Adipocyte (in vitro differentiated cells): Measurements from ENCODE around the gene LRMDA.
A peak's percentile ranks its signal among the peaks of the same experiment; 100 is the strongest.

ENCODE experiments used
- DNase-seq: peaks from one replicate; pipeline ENCODE4 v3.0.0-alpha.2; 2015; ENCODE audit warnings: low read depth
- H3K27me3 ChIP-seq: replicated peaks from 2 replicates; pipeline ENCODE4 v1.7.0; 2013; ENCODE audit warnings: mild to moderate bottlenecking, low read length, moderate library complexity; ENCODE audit not compliant: control insufficient read depth, insufficient read depth
- H3K36me3 ChIP-seq: 2 replicates; pipeline ENCODE4 v1.7.0; 2013; ENCODE audit warnings: low read length, mild to moderate bottlenecking, moderate library complexity; ENCODE audit not compliant: control insufficient read depth, insufficient read depth, severe bottlenecking
- H3K4me1 ChIP-seq: 2 replicates; pipeline ENCODE4 v1.7.0; 2013; ENCODE audit warnings: mild to moderate bottlenecking, low read length, moderate library complexity; ENCODE audit not compliant: control insufficient read depth, insufficient read depth
- H3K4me3 ChIP-seq: 2 replicates; pipeline ENCODE4 v1.7.0; 2013; ENCODE audit warnings: mild to moderate bottlenecking, low read length, moderate library complexity
- H3K9ac ChIP-seq: 2 replicates; pipeline ENCODE4 v1.7.0; 2013; ENCODE audit warnings: mild to moderate bottlenecking, low read length, moderate library complexity
- H3K9me3 ChIP-seq: 2 replicates; pipeline ENCODE4 v1.7.0; 2013; ENCODE audit warnings: mild to moderate bottlenecking, low read length, moderate library complexity; ENCODE audit not compliant: control insufficient read depth

LRMDA gene

DNA sequence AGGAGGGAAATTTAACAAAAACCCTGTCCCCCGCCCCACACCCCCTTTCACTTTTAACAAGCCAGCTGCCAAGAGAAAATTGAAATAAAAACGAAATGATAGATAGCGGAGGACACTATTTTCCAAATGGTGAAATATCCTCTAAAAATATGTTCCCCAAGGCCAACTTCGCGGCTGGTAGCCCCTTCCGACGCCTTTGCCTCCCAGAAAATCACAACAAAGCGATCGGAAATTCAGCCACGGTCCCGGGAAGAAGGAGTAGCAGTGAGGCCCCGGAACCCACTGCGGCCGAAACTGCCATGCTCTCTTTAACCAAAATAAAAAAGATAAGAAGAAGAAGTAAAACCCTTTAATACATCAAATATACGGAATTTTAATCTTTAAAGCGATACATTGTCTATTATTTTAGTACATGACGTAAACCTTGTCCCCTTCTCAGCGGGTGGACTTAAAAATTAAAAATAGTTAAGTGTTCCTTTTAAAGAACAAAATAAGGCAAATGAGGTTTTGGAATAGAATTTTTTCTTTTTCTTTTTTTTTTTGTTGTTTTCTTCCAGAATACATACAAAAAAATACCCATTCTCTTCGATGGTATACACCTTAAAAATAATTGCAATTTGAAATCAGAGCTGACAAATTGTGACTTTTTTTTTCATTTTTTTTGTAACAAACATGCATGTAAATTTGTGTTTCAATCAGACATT lies 33.8 kb upstream of the LRMDA start:
- Histone ChIP-seq H3K9me3 (no peaks in the 10 kb centered on the region), H3K27me3 (no peaks in the 10 kb centered on the region), H3K4me1 (peaks cover 11% of the 10 kb centered on the region), H3K4me3 (peak overlapping the region; percentile 95), H3K9ac (peak overlapping the region; percentile 100), H3K36me3 (peaks cover 20% of the 10 kb centered on the region)
- DNase-seq, result peak; percentile 52

DNA sequence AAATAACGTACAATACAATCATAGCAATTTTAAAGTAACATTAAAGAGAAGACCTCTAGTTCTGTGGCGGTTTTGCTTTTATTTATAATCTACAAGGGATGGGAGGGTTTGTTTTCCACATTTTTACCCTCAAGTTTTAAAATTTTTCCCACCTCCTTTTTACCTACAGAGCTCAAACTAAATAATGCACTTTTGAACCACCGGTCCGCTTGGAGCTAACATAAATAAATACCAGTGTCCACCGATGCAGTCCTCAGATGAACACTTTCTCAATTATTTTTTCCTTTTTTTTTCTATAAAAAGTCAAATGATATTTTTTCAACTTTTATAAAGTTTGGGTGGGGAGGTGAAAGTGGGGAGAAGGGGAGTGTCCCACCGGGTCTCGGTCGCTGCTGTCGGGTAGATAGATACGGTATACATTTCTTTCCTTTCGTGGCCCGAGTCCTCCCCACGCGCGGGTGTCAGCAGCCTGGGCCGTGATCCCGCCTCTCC lies 33.2 kb upstream of the LRMDA start:
- H3K36me3 ChIP-seq, result peaks cover 20% of the 10 kb centered on the region
- H3K27me3 ChIP-seq, result no peaks in the 10 kb centered on the region
- H3K9me3 ChIP-seq, result no peaks in the 10 kb centered on the region
- H3K4me3 ChIP-seq, result peak overlapping the region; percentile 95
- peak; percentile 55 for DNase-seq
- H3K4me1 ChIP-seq, result peaks cover 11% of the 10 kb centered on the region
- H3K9ac ChIP-seq, result peak overlapping the region; percentile 100

DNA sequence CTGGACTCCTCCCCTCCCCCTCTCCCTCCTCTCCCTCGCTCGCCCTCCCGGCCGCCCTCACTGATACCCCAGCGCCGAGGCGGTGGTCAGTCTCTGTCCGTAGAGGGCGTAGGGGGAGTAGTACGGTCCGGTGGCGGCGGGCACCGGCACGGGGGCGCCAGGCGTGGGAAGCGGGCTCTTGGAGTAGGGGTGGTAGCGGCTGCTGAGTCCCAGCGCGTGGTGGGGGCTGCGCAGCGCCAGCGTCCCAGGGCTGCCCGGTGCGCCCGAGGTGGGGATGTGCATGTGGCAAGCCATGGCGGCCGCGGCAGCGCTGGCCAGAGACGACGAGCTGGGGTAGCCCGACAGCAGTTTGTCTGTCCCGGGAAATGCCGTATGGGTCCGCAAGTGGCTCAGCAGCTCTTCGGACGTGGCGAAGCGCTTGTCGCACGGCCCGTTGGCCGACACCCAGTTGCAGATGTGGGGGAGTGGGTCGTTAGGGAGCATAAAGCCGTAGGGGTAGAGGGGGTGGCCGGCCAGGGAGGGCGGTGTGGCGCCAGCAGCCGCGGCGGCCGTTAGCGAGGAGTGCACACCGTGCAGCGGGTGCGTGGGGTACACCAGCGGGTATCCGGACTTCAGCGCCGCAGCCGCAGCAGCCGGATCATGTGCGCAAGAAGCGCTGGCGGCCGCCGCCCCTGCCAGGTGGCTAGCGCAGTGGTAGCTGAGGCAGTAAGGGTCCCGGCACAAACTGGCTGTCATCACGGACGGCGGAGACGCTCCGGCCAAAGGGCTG lies 32.5 kb upstream of the LRMDA start:
- Histone ChIP-seq H3K4me3 (peak overlapping the region; percentile 95), H3K36me3 (peaks cover 19% of the 10 kb centered on the region), H3K9ac (peak overlapping the region; percentile 100), H3K9me3 (no peaks in the 10 kb centered on the region), H3K27me3 (no peaks in the 10 kb centered on the region), H3K4me1 (peaks cover 11% of the 10 kb centered on the region)
- DNase-seq, result peak; percentile 46

DNA sequence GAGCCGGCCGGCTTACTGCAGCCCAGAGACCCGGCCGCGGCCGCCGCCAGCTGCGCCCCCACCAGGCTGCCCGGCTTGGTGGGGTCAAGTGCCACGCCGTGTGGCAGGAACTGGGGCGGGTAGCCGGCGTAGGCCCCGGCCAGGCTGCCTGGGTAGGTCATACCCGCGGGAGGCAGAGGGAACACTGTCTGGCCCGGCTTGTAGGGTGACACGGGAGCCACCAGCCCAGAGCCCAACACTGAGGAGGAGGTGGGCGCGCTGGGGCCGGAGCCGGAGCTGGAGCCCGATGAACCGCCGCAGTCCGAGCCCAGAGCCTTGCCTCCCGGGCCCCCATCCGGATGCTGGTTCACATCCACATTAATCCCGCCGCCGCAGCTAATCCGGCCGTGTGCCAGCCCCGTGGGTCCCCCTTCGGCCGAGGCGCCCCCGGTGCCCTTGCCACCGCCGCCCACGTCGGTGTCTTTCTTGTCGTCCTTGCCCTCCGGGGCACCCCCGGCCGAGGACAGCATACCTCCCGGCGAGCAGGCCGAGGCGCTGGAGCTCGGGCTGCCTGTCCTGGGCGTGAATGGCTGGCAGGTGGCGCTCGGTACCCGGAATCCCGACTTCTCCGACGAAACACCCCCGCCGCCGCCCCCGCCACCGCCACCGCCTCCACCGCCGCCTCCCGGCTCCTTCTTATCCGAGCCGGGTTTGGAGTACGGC lies 31.8 kb upstream of the LRMDA start:
- DNase-seq, result peak; percentile 77
- H3K9me3 ChIP-seq, result no peaks in the 10 kb centered on the region
- peak overlapping the region; percentile 95 for H3K4me3 ChIP-seq
- H3K27me3 ChIP-seq, result no peaks in the 10 kb centered on the region
- H3K9ac ChIP-seq, result peak overlapping the region; percentile 100
- peaks cover 11% of the 10 kb centered on the region for H3K4me1 ChIP-seq
- peaks cover 12% of the 10 kb centered on the region for H3K36me3 ChIP-seq

DNA sequence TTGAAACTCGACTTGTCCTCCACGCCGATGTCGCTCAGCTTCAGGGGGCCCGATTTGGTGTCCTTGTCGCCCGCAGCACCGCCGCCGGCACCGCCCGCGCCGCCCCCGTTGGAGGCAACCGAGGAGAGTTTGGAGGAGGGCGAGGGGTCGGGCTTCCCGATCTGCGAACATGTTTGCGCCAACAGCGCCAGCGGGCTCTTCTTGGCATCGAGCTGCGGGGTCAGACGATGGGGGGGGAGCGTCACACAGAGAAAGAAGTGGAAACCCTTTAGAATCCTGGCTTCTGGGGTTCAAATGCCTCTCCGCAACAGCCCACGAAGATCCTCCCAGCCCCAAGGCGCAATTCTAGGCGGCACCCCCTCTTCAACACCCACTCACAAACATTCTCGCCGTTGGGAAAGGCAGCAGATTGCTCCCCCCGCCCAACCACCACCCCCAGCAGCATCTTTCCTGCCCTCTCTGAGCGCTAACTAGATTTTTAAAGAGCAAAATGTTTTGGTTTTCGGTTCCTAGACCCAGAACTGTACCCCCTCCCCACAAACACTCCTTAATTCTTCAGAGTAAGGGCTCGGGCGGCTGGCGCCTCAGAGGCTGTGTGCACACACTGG lies 31.2 kb upstream of the LRMDA start:
- Histone ChIP-seq H3K27me3 (no peaks in the 10 kb centered on the region), H3K9me3 (no peaks in the 10 kb centered on the region)

DNA sequence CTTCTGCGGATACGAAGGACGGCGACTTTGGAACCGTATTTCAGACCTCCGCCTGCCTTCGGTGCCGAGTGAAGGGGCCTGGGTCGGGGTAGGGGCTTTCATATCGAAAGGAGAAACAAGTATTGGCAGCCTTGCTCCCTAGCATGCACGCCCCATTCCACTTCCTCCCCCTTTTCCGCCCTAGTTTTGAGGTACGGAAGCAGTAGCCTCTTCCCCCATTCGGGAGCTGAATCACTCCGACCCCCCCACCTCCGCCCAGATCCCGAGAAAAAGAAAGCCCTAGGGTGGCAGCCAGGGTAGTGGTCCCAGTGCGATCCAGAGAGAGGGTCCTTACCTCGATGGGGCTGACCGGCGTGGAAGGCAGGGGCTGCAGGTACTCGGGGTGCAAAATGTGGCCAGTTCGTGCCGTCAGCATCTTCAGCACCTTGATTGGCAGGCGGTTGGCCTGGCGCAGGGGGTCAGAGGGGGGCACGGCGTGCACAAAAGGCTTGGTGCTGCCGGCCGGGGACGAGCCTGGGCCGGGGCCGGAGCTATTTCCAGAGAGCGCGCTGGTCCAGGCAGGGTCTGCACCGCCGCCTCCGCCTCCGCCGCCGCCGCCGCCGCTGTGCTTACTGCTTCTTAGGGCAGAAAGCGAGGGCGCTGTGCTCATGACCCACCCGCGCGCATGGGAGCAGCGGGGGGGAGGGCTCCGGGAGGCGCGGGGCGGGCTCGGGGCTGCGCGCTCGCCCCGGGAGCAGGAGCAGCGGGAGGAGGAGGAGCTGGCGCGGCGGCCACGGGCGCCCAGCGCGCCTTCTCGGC lies 30.5 kb upstream of the LRMDA start:
- peak overlapping the region; percentile 95 for H3K4me3 ChIP-seq
- H3K4me1 ChIP-seq, result peaks cover 4% of the 10 kb centered on the region
- peak; percentile 78 for DNase-seq
- no peaks in the 10 kb centered on the region for H3K27me3 ChIP-seq
- H3K9ac ChIP-seq, result peak overlapping the region; percentile 100
- H3K9me3 ChIP-seq, result no peaks in the 10 kb centered on the region
- peaks cover 11% of the 10 kb centered on the region for H3K36me3 ChIP-seq

More for the DNA sequence above, 31.2 kb upstream of the LRMDA start:
- Histone ChIP-seq H3K9ac (peak overlapping the region; percentile 100), H3K4me3 (peak overlapping the region; percentile 95), H3K36me3 (peaks cover 11% of the 10 kb centered on the region), H3K4me1 (peaks cover 5% of the 10 kb centered on the region)
- DNase-seq, result peak; percentile 65

DNA sequence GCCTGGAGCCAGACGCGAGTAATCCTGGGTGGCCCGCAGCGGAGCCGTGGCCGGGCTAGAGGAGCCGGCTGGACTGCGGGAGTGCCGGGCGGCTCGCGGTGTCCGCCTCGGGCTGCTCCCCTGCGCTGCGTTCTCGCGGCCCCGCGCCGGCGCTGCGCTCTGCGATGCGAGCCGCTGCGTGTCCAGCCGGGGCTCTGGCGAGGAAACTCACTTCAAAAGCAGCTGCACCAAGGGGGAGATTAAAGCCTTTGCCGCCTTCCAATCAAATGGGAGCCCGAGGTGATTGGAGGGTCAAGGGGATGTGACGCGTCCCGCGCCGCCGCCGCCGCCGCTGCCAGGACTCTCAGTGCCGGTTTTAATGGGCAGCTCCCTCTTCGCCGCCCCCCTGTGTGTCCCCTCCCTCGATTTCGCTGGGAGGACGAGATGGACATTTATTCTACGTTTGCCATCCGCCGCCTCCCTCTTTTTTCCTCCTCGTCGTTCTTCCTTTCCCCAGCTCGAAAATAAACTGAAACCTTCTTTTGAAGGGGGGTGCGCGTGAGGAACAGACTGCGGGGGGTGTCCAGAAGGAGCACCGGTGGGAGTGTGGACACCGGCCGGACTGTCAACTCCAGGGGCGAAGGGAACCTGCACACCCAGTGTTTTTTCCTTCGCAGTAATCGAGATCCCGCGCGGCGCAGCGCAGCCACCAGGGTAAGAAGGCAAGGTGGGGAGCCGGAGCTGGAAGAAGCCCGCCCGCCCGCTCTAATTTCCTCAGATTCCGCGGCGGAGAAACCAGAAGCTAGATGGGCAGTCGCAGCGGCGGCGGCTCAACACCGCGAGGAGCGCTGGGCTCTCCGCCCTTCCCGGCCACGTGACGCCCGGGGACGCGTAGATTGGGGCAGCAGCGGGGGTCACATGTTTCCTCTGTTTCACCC lies 29.6 kb upstream of the LRMDA start, which contains the start of gene ZNF503:
ZNF503 (minus strand) TSS at position 196 of the 917 bp plus-strand sequence. CDS start 345 bp downstream, outside the sequence.
- peak; percentile 99 for DNase-seq
- peak within 1 kb of the TSS; percentile 100 for H3K9ac ChIP-seq
- peaks cover 9% of the 10 kb centered on the region for H3K4me1 ChIP-seq
- no peaks in the 10 kb centered on the region for H3K27me3 ChIP-seq
- peaks cover 11% of the 10 kb centered on the region for H3K36me3 ChIP-seq
- peak within 1 kb of the TSS; percentile 95 for H3K4me3 ChIP-seq
- no peaks in the 10 kb centered on the region for H3K9me3 ChIP-seq

DNA sequence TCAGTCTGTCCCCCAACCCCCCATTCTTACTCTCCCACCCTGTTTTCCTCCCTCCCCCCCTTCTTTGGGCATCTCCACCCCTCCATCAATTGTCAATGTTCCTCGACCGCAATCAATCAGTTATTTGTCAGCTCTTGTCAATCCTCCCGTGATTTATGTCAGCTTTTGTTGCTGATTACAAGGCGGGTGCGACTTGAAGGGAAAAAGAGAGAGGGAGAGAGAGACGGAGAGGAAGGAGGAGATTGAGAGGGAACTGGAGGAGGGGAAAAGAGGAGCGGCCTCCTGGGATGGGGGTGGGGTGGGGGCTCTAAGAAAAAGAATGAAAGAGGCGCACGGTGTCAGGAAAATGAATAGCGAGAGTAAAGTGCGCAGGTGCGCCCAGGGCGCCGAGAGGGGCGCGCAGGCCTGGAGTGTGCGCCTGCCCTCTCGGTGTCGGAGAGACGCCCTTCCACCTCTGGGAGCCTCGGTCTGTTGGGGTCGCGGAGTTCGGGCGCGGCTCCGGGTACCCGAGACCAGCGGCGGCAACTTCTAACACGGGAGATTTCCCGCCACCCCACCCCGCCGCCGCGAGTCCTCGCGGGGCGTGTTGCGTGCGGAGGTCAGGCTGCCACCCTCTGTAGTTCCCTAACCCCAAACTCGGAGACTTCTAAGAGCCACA lies 28.8 kb upstream of the LRMDA start:
- DNase-seq, result peak; percentile 69
- peaks cover 14% of the 10 kb centered on the region for H3K4me1 ChIP-seq
- peaks cover 11% of the 10 kb centered on the region for H3K36me3 ChIP-seq
- peak overlapping the region; percentile 100 for H3K9ac ChIP-seq
- H3K4me3 ChIP-seq, result peak overlapping the region; percentile 95
- H3K9me3 ChIP-seq, result no peaks in the 10 kb centered on the region
- H3K27me3 ChIP-seq, result no peaks in the 10 kb centered on the region

DNA sequence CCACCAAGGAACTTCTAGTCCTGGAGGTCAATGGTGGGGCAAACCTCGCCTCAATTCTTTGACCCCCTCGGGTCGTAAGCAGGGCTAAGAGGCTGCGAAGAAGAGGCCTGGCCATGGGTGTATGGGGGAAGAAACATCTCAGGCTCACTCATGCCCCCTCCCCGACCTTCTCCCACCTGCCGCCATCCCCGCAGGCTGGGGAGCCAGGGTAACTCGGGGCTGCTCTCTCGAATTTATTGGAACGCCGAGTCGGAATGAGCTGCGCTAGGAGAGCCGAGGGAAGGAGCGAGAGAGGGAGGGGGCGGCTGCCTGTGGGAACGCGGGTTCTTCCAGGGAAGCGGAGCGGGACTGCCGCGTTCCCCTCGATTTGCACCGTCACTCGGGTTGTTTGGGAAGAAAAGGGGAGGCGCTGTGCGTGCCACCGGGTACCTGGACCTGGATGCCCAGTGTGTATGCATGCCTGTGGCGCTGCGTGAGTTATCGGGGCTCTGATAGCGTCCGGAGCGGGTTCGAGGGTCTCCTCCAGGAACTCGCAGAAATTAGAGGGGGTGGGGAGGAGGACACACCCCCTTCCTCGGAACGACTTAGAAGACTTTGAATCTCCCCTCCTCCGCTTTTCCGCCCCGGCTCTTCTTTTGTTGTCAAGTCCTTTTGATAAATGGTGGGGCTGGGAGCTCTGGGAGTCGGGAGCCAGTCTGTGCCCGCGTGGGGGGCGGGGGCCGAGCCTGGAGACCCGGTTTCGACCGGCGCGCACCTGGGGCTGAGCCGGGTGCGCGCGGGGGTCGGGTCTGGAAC lies 28.1 kb upstream of the LRMDA start:
- peak; percentile 74 for DNase-seq
- peak overlapping the region; percentile 100 for H3K9ac ChIP-seq
- peaks cover 14% of the 10 kb centered on the region for H3K4me1 ChIP-seq
- H3K27me3 ChIP-seq, result no peaks in the 10 kb centered on the region
- peaks cover 9% of the 10 kb centered on the region for H3K36me3 ChIP-seq
- no peaks in the 10 kb centered on the region for H3K9me3 ChIP-seq
- peak overlapping the region; percentile 95 for H3K4me3 ChIP-seq
